Activated naive CD4-positive, alpha-beta T cell treated with anti-CD3 and anti-CD28 coated beads, Interleukin-2, amount 50 U/mL, for 72 hours (primary cell): ENCODE data around the gene TBK1. TPM values are rescaled to one million over a fixed set of nuclear protein-coding genes. Genes with fewer than 3 reads are reported as not detected.
"Not testable (repeated sequence)": the region's sequence is repeated elsewhere in the genome, so short reads cannot be mapped to it uniquely, and the experiment has no call there.

Experiments
- ATAC-seq, 2 donors: fragments of 150-1000 bp; cut with Tn5 transposase; 2 replicates each; pipeline ENCODE4 v1.10.0; 2021; ENCODE audit warnings: mild to moderate bottlenecking in 2 of 2, moderate library complexity in 2 of 2
- DNase-seq, 2 donors: peaks; one replicate each; pipeline ENCODE4 v3.0.0; 2021 to 2022; ENCODE audit warnings: low spot score in 2 of 2
- H3K27ac Mint-ChIP-seq, 2 donors: one replicate each; pipeline ENCODE4 v1.8.0; 2022; ENCODE audit warnings: mild to moderate bottlenecking in 2 of 2, mixed read lengths in 2 of 2
- H3K36me3 Mint-ChIP-seq, 2 donors: one replicate each; pipeline ENCODE4 v1.8.0; 2022; ENCODE audit warnings: mixed read lengths in 2 of 2
- H3K9me3 Mint-ChIP-seq, 2 donors: one replicate each; pipeline ENCODE4 v1.8.0; 2022; ENCODE audit warnings: mixed read lengths in 2 of 2
- total RNA-seq, 2 donors: library from RNA; stranded (reverse); gene quantifications; one replicate each; pipeline ENCODE4 v1.2.3, GENCODE V29; 2022

The TBK1 gene
- total RNA-seq, 2 donors from 2014 or later, result 21.1 to 47.6 TPM

DNA sequence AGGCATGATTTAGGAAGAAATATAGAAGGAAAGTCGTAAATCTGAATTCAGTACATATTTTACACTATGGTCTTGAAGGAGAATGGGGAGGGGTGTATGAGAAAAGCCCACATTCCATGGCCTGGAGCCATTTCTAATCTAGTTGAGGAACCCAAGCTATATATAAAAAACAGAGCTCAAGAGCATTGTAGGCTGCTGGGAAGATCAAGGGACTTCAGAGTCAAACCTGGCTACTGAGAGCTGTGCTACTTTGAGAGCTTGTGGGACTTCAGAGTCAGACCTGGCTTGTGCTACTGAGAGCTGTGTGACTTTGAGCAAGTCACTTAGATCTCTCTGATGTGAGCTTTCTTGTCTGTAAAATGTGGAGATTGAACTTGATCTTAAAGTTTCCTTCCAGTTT is 58.7 kb downstream of the TBK1 start:
- DNase-seq, result no peak
- peak in 1 of 2 donors; percentile 82 for ATAC-seq
- no peaks in the 10 kb centered on the region for H3K36me3 Mint-ChIP-seq
- H3K27ac Mint-ChIP-seq, result peak overlapping the region in 1 of 2 donors; percentile 31
- H3K9me3 Mint-ChIP-seq, result no peaks in the 10 kb centered on the region

DNA sequence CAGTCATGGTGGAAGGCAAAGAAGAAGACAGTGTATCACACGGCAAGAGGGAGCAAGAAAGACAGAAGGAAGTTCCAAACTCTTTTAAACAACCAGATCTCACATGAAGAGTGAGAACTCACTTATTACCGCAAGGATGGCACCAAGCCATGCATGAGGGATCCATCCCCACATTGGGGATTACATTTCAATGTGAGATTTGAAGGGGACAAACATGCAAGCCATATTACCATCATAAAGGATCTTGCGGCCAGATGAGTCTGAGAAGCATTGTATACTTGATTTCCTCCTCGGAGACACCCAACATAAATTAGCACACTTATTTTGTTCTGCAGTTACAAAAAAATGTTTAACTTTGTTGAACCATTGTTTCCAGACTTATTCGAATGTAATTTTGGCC is 66.5 kb downstream of the TBK1 start:
- ATAC-seq, result no peak
- H3K27ac Mint-ChIP-seq, result no peak overlapping the region
- H3K9me3 Mint-ChIP-seq, result no peaks in the 10 kb centered on the region
- DNase-seq, result no peak
- no peaks in the 10 kb centered on the region for H3K36me3 Mint-ChIP-seq

DNA sequence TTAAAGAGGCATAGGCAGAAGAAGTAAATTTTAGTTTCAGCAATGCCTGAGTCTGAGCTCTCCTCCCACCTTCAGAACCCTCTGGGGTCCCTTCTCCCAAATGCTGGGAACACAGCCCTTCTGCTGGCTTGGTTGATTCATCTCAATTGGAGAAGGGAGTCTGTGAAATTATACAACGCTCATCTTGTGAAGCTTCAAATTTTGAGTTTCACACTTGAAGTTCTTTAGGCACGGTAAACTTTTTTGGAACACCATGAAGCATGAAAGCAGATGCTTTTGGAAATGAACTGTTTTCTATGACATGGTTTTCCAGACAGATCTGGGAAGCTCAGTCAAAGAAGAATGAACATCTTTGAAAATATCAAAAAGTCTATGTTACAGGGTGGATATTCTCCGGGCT is 69.9 kb downstream of the TBK1 start:
- DNase-seq, result no peak
- Mint-ChIP-seq H3K36me3 (no peaks in the 10 kb centered on the region), H3K9me3 (no peaks in the 10 kb centered on the region), H3K27ac (peak overlapping the region in 1 of 2 donors; percentile 68)
- no peak for ATAC-seq

DNA sequence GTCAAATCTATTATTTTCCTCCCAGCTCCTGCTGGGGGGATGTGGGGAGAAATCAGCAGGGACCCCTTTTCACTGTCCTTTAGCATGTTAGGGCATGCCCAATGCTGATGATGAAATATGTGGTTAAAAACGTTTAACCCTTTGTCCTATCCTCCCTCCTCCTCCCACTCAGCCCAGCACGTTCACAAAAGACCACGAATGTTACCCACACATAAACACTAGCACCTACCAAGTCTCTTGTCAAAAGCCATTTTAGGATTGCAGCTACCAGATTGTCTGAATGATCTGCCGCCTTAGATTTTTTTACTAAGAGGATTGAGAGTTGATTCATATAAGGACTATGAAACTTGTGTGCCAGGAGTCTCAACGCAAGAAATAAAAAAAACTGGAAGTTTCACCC is 70.4 kb downstream of the TBK1 start:
- no peaks in the 10 kb centered on the region for H3K9me3 Mint-ChIP-seq
- DNase-seq, result no peak
- H3K27ac Mint-ChIP-seq, result peak overlapping the region in 1 of 2 donors; percentile 68
- no peak for ATAC-seq
- H3K36me3 Mint-ChIP-seq, result no peaks in the 10 kb centered on the region

DNA sequence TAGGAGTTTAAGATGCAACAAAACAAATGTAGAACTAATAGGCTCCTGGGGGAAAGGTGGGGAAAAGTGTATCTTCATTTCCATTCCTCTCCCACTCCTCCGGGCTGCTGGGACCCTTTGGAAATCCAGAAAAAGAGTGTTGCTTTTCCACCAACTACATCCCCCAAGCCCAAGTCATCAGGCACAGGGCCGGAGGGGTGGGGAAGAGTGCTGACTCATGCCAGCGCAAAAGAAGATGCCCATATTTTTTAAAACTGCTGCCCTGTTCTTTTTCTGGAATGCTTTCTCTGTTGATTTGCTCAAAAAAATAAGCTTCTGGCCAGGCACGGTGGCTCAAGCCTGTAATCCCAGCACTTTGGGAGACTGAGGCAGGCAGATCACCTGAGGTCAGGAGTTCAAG is 70.9 kb downstream of the TBK1 start:
- DNase-seq, result no peak
- Mint-ChIP-seq H3K27ac (peak overlapping the region in 1 of 2 donors; percentile 68), H3K36me3 (no peaks in the 10 kb centered on the region), H3K9me3 (no peaks in the 10 kb centered on the region)
- no peak for ATAC-seq

DNA sequence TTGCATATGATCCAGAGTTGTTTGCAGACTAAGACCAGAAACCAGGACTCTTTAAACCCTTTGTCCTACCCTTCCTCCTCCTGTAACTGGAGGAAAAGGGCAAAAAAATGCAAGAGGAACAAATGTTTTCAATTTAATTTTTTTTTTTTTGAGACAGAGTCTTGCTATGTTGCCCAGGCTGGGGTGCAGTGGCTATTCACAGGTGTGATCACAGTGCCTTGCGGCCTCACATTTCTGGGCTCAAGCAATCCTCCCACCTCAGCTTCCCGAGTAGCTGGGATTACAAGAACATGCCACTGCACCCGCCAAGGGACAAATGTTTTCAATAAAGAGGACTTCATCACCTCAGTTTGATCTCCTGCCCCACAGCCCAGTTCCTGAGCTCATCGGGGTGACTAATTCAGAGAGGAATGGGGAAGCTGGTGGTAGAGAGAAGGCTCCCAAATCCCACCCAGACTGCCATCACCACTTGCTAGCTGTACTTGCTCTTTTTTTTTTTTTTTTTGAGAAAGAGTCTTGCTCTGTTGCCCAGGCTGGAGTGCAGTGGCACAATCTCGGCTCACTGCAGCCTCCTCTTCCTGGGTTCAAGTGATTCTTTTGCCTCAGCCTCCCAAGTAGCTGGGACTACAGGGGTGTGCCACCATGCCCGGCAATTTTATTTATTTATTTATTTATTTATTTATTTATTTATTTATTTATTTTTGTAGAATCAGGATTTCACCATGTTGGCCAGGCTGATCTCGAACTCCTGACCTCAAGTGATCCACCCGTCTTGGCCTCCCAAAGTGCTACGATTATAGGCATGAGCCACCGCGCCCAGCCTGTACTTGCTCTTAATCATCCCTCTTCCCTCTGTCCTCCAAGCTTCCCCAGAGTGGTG is 71.9 kb downstream of the TBK1 start:
- DNase-seq, H3K36me3 Mint-ChIP-seq, H3K27ac Mint-ChIP-seq, H3K9me3 Mint-ChIP-seq, ATAC-seq: not testable (repeated sequence)

DNA sequence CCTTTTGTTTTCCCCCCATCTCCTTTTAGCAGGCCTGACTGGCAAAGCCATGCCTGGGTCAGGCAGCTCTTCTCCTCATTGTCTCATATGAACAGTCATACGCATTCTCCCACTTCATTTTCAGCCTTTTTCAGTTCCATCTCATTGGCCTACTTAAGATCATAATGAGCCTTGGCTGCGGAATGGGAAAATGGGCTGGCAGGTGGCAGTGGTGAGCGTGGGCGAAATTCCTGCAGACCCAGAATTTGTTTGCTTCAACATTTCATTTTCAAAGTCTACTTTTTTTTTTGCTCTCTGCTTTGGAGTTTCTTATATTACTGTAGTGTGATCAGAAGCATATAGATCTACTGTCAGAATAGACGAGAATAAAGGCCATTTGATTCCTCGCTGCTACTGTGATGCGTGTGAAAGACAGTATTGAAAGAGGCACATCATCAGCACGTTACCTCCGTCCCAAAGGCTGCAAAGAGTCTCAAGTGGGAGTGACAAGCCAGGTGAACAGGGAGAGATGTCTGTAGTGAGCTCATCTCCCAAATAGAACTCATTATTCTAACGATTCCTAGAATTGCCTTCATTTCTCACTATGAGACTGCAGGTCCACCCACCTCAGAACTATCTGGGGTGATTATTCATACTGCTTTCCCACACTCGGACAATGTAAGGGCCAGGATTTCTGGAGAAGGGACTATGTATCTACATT is 73.7 kb downstream of the TBK1 start:
- Mint-ChIP-seq H3K27ac (no peak overlapping the region), H3K36me3 (no peaks in the 10 kb centered on the region), H3K9me3 (no peaks in the 10 kb centered on the region)
- no peak for ATAC-seq
- no peak for DNase-seq

DNA sequence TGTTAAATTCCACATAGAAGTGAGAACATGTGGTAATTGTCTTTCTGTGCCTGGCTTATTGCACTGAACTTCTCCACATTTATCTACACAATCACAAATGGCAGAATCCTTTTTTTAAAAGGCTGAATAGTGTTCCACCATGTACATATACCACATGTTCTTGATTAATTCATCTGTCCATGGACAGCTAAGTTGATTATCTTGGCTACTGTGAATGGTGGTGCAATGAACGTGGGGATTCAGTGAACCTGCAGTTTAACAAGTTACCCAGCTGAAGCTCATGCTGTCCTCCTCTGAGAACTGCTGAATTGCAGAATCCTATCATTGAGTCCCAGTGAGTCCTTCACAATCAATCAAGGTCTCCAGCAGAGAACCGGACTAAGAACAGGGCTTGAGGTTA is 74.9 kb downstream of the TBK1 start:
- ATAC-seq, result no peak
- Mint-ChIP-seq H3K36me3 (no peaks in the 10 kb centered on the region), H3K27ac (no peak overlapping the region), H3K9me3 (no peaks in the 10 kb centered on the region)
- no peak for DNase-seq

DNA sequence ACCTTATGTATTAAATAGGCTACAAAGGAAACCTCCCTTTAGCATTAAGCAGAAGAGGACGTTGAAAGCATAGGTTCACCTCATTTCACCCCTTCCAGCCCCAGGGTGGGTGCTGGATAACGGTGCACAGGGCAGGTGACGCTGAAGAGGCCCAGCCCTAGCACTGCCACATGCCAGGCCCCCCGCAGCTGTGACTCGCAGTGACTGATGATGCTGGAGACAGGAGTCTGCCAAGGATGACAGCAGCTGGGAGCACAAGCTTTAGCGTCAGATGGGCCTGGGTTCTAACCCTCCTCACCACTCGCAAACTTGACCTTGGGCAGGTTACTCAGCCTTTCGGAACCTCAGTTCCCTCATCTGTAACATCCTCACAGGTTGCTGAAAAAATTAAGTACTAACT is 76.7 kb downstream of the TBK1 start:
- Mint-ChIP-seq H3K36me3 (no peaks in the 10 kb centered on the region), H3K27ac (no peak overlapping the region)
- ATAC-seq, result no peak

DNA sequence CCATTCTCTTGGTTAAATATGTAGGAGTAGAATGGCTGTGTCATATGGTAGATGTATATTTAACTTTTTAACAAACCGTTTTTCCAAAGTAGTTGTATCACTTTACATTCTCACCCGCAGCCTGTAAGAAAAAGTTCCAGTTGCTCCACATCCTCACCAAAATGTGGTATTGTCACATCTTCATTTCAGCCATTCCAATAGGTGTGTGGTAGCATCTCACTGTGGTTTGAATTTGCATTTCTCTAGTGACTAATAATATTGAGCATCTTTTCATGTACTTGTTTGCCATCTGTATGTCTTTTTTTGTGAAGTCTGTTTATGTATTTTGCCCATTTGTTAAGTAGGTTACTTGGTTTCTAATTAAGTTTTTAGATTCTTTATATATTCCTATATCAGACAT is 78.6 kb downstream of the TBK1 start:
- no peaks in the 10 kb centered on the region for H3K36me3 Mint-ChIP-seq
- no peaks in the 10 kb centered on the region for H3K9me3 Mint-ChIP-seq
- peak in 1 of 2 donors; percentile 41 for ATAC-seq
- no peak overlapping the region for H3K27ac Mint-ChIP-seq
- DNase-seq, result no peak

More for the DNA sequence above, 76.7 kb downstream of the TBK1 start:
- no peaks in the 10 kb centered on the region for H3K9me3 Mint-ChIP-seq
- DNase-seq, result no peak

DNA sequence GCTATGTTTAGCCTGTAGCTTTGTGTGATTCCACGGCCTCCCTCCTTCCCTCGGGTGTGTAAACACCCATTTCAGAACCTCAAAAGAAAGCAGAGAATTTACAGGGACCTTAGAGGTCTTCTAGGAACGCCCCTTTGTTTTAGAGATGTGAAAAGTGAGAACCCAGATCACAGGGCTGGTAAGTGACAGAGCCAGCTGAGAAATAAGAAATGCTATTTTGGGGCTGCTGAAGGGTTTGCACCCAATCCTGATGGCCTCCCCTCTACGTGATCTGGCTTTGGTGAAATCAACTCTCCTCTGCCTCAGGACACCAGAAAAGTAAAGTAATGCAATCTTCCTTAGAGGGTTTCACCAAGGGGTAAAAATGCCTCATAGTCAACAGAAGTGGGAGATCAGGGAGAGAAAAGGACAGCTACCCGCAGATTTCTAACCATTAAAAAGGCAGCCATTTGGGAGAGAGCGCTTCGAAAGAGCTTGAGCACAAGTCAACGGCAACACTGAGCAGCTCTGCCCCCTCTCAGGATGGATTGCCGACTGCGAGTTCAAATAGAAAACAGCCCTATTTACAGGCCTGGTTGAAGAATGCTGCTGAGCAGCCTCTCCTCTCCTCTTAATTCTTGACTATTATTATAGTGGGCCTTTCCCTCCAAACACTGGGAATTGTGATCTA is 79.9 kb downstream of the TBK1 start:
- no peak overlapping the region for H3K27ac Mint-ChIP-seq

DNA sequence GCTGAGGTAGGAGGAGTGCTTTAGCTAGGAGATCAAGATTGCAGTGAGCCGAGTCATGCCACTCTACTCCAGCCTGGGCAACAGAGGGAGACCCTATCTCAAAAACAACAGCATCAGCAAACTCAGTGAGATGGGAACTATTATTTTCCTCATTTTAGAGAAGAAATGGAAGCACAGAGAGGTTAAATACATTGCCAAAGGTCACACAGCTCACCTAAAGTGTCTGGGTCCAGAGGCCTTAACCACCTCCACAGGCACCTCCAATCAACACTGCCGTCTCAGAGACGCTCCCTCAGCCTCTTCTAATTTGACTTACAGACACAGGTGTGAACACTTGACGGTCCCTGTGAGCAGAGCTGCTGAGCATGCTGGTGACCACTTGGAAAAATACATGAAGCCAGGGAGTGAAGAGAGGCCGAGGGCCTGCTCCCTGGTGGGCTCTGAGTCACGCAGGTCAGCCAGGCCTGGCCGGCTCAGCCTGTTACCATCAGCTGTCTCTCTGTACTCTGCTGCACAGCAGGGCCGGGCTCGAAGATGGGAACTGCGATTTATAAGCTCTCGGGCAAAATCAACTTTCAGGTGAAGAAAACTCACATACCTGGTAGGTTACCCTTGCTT is 80.9 kb downstream of the TBK1 start:
- Mint-ChIP-seq H3K9me3 (no peaks in the 10 kb centered on the region), H3K36me3 (no peaks in the 10 kb centered on the region), H3K27ac (no peak overlapping the region)
- DNase-seq, result no peak
- ATAC-seq, result no peak

More for the DNA sequence above, 79.9 kb downstream of the TBK1 start:
- DNase-seq, result no peak
- Mint-ChIP-seq H3K36me3 (no peaks in the 10 kb centered on the region), H3K9me3 (no peaks in the 10 kb centered on the region)
- no peak for ATAC-seq

DNA sequence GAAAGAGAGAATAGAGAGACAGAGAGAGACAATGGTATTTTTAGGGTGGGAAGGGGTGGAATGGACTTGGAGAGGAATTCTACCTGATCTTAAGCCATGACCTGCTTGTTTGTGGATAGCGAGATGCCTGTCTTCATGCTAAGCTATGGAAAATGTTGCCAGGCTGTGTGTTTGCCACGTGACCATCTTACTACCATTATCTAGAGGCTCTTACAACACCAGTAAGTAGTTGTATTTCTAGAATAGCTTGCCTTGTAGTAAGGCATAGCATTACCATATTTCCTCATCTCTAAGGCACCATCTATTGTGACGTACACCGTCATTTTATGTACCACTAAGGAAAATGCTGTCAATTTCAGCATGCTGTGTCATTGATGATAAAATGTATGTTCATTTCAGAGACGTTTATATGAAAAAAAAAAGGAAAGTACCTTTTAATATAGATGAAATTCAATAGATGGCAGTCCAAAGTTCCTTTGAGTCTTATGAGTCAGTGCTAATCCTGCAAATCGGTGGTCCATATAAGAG is 82.8 kb downstream of the TBK1 start:
- H3K27ac Mint-ChIP-seq, result no peak overlapping the region
- ATAC-seq, result no peak
- DNase-seq, result no peak

DNA sequence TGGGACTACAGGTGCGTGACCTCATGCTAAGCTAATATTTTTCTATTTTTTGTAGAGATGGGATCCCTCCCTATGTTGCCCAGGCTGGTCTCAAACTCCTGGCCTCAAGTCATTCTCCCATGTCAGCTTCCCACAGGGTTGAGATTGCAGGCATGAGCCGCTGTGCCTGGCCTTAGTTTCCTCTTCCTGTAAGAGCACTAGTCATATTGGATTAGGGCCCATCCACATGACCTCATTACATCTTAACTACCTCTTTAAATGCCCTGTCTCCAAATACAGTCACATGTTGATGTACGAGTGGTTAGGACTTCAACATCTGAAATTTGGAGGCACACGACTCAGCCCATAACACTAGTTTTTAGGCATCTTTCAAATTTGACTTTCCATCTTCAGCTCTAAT is 86.2 kb downstream of the TBK1 start:
- Mint-ChIP-seq H3K27ac (no peak overlapping the region), H3K36me3 (no peaks in the 10 kb centered on the region), H3K9me3 (no peaks in the 10 kb centered on the region)
- no peak for DNase-seq
- ATAC-seq, result no peak

More for the DNA sequence above, 82.8 kb downstream of the TBK1 start:
- H3K36me3 Mint-ChIP-seq, result no peaks in the 10 kb centered on the region
- no peaks in the 10 kb centered on the region for H3K9me3 Mint-ChIP-seq

DNA sequence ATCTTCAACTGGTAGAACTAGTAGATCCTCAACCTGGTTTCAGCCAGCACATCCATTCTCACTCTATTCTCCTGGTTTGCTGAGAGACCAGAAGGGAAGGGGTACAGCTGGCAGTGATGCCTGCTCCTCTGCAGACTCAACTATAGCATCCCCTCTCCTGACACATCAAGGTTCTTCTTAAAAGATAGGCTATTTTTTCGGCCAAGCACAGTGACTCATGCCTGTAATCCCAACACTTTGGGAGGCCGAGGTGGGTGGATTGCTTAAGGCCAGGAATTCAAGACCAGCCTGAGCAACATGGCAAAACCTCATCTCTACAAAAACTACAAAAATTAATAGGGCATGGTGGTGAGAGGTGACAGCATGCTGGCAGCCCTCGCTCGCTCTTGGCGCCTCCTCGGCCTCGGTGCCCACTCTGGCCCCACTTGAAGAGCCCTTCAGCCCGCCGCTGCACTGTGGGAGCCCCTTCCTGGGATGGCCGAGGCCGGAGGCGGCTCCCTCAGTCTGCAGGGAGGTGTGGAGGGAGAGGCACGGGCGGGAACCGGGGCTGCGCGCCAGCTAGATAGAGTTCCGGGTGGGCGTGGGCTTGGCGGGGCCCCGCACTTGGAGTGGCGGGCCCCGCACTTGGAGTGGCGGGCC is 90.6 kb downstream of the TBK1 start:
- H3K9me3 Mint-ChIP-seq, result not testable (repeated sequence)

DNA sequence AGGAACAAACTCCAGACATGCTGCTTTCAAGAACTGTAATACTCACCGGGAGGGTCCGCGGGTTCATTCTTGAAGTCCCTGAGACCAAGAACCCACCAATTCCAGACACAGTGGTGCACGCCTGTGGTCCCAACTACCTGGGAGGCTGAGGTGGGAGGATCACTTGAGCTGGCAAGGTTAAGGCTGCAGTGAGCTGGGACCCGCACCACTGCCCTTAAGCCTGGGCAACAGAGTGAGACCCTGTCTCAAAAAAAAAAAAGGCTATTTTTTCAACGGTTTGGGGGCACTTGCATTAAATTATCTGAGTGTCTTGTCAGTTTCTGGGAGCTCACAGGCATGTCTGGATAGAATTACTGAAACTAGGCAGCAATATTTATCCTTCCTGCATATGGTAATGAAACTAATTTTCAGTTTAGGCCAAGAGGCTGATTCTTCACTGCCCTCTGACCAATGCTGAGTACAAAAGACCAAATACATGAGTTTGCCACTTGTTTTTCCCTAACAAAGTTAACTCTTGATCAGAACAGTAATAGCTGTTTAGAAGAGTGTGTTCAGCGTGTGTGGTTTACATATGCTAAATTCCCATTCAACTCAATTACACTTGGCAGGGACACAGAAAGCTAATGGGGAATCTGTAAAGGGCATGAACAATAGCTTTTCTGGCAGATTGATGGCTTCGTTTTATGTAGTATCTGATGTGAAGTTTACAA is 92.6 kb downstream of the TBK1 start:
- H3K27ac Mint-ChIP-seq, result no peak overlapping the region
- DNase-seq (no peak), ATAC-seq (no peak)
- H3K9me3 Mint-ChIP-seq, result no peaks in the 10 kb centered on the region
- no peaks in the 10 kb centered on the region for H3K36me3 Mint-ChIP-seq

More for the DNA sequence above, 90.6 kb downstream of the TBK1 start:
- not testable (repeated sequence) for DNase-seq, ATAC-seq, H3K36me3 Mint-ChIP-seq, H3K27ac Mint-ChIP-seq
